Measurements from ENCODE around the gene SPACA6. TPM values are rescaled to one million over a fixed set of nuclear protein-coding genes. Genes with fewer than 3 reads are reported as not detected.

The SPACA6 gene
- total RNA-seq, 1 experiment from 2014 or later: 18.9 TPM

GRCh38 chr19:51743405-51743804, 50.3 kb downstream of the SPACA6 start:
- Histone ChIP-seq H3K79me2 (ENCODE audit: insufficient read depth, low read length) (no peaks in the 10 kb centered on the region), H2BK12ac (ENCODE audit: insufficient read length, low read depth, low read length) (no peak overlapping the region), H3K18ac (ENCODE audit: insufficient read length, low read depth, low read length) (no peak overlapping the region), H3K14ac (ENCODE audit: insufficient read depth, low read length) (no peak overlapping the region), H4K20me1 (ENCODE audit: control insufficient read depth, insufficient read depth, insufficient read length) (no peaks in the 10 kb centered on the region), H3K9me3 (ENCODE audit: control insufficient read depth, low read depth, low read length) (no peaks in the 10 kb centered on the region), H3T11ph (ENCODE audit: low read length) (no peak overlapping the region), H3K23me2 (ENCODE audit: insufficient read length, low read depth, low read length, poor library complexity, severe bottlenecking) (no peaks in the 10 kb centered on the region), H2AK5ac (ENCODE audit: insufficient read length, low read length) (no peak overlapping the region), H3K27me3 (ENCODE audit: insufficient read depth, low read length) (no peaks in the 10 kb centered on the region), H3K4me1 (ENCODE audit: insufficient read depth, low read length) (no peaks in the 10 kb centered on the region), H3K23ac (ENCODE audit: insufficient read length, low read depth, low read length) (no peak overlapping the region), H3K27ac (ENCODE audit: insufficient read length, low read depth, low read length) (no peak overlapping the region), H2AFZ (ENCODE audit: low read length) (no peak overlapping the region), H4K5ac (ENCODE audit: insufficient read length, low read depth, low read length) (no peak overlapping the region), H2BK15ac (ENCODE audit: low read depth, low read length) (no peak overlapping the region), H2BK20ac (ENCODE audit: low read depth, low read length, poor library complexity, severe bottlenecking) (no peak overlapping the region), H2BK120ac (ENCODE audit: low read depth, low read length, poor library complexity, severe bottlenecking) (no peak overlapping the region), H2BK5ac (ENCODE audit: insufficient read length, low read length) (no peak overlapping the region), H4K91ac (ENCODE audit: insufficient read length, low read depth, low read length) (no peak overlapping the region), H3K4ac (ENCODE audit: low read depth, low read length) (no peak overlapping the region), H3K79me1 (ENCODE audit: insufficient read depth, low read depth, low read length, poor library complexity, severe bottlenecking) (no peaks in the 10 kb centered on the region), H3K4me2 (ENCODE audit: insufficient read depth, insufficient read length, low read length) (no peak overlapping the region), H3K56ac (ENCODE audit: insufficient read length, low read depth, low read length) (no peak overlapping the region), H3K9ac (ENCODE audit: extremely low read depth, insufficient read length, low read length) (no peak overlapping the region), H4K8ac (replicated peaks; ENCODE audit: insufficient read length, low read depth, low read length) (no peak overlapping the region)
- Mint-ChIP-seq H3K27ac (no peak overlapping the region), H3K9me3 (peaks cover 30 to 78% of the 10 kb centered on the region in 2 experiments), H3K4me1 (no peaks in the 10 kb centered on the region), H3K27me3 (ENCODE audit: low read depth) (peaks cover 9% of the 10 kb centered on the region), H3K36me3 (ENCODE audit: insufficient read depth in 1 of 3, low read depth in 3 of 3) (peaks cover 0 to 2% (median 0%) of the 10 kb centered on the region in 3 experiments; a peak in 1 of 7 replicates), H3K4me3 (no peak overlapping the region)
- no CpG with 5 or more reads among the region's 3 CpGs for WGBS (ENCODE audit: extremely low coverage, insufficient read length, low lambda C conversion rate)
- no peak for TF ChIP-seq CTCF (conservative IDR thresholded peaks at IDR 0.05)
- DNase-seq: no peak
